Smooth muscle cell (in vitro differentiated cells): ENCODE results near the gene PFDN2. TPM values are rescaled to one million over a fixed set of nuclear protein-coding genes. Genes with fewer than 3 reads are reported as not detected.

Experiments used
- DNase-seq: peaks from one replicate; lab custom pipeline; 2025; ENCODE audit not compliant: unreplicated experiment; lab: John Stamatoyannopoulos, UW
- H2AFZ ChIP-seq: fragments of 200-600 bp; sonication (generic); 2 replicates; pipeline ENCODE4 v1.6.0; 2016; ENCODE audit warnings: antibody characterized with exemption, low read depth, mild to moderate bottlenecking
- H3F3A ChIP-seq: fragments of 200-600 bp; sonication (generic); 2 replicates; pipeline ENCODE4 v1.6.0; 2017; ENCODE audit warnings: antibody characterized with exemption, low read depth
- H3K27ac ChIP-seq: fragments of 200-600 bp; sonication (generic); 2 replicates; pipeline ENCODE4 v1.5.1; 2016; ENCODE audit warnings: low read depth, mild to moderate bottlenecking
- H3K27me3 ChIP-seq: fragments of 200-600 bp; sonication (generic); 2 replicates; pipeline ENCODE4 v1.6.1; 2016; ENCODE audit warnings: low read depth, mild to moderate bottlenecking
- H3K36me3 ChIP-seq: fragments of 200-600 bp; sonication (generic); 2 replicates; pipeline ENCODE4 v1.5.1; 2016; ENCODE audit warnings: low read depth
- H3K4me1 ChIP-seq: fragments of 200-600 bp; sonication (generic); 2 replicates; pipeline ENCODE4 v1.5.1; 2016; ENCODE audit warnings: low read depth
- H3K4me2 ChIP-seq: fragments of 200-600 bp; sonication (generic); 2 replicates; pipeline ENCODE4 v1.6.0; 2016; ENCODE audit warnings: mild to moderate bottlenecking
- H3K4me3 ChIP-seq: fragments of 200-600 bp; sonication (generic); 2 replicates; pipeline ENCODE4 v1.5.1; 2016; ENCODE audit warnings: mild to moderate bottlenecking
- H3K79me2 ChIP-seq: fragments of 200-600 bp; sonication (generic); 2 replicates; pipeline ENCODE4 v1.6.0; 2016; ENCODE audit warnings: low read depth, mild to moderate bottlenecking
- H3K9ac ChIP-seq: fragments of 200-600 bp; sonication (generic); 2 replicates; pipeline ENCODE4 v1.6.0; 2016; ENCODE audit warnings: low read depth
- H3K9me3 ChIP-seq: fragments of 200-600 bp; sonication (generic); replicated peaks from 2 replicates; pipeline ENCODE4 v1.5.1; 2016; ENCODE audit warnings: low read depth
- H4K20me1 ChIP-seq: fragments of 200-600 bp; sonication (generic); 2 replicates; pipeline ENCODE4 v1.6.0; 2016; ENCODE audit warnings: low read depth
- WGBS: methylation state at CpG from one replicate; pipeline ENCODE4 v1.1.7; 2016; ENCODE audit warnings: low lambda C conversion rate; 5-methylcytosine and 5-hydroxymethylcytosine counted together
- polyA plus RNA-seq: library from polyadenylated mRNA; unstranded; fragments of >200 nt; fragmentation: Nextera tagmentation; extraction: Ambion mirVana; gene quantifications from 2 replicates; pipeline ENCODE4 v1.2.1, GENCODE V29; 2016
- total RNA-seq: library from RNA; depleted of rRNA; stranded (reverse); fragments of >200 nt; gene quantifications from 2 replicates; pipeline ENCODE4 v1.2.3, GENCODE V29; 2014
- TF ChIP-seq, protein P1 (sequence below): fragments of 200-600 bp; sonication (generic); IDR thresholded peaks from 2 replicates; pipeline ENCODE4 v1.5.1; 2017; ENCODE audit warnings: borderline replicate concordance, mild to moderate bottlenecking, antibody characterized with exemption; ENCODE audit not compliant: insufficient read depth, poor library complexity, severe bottlenecking

The PFDN2 gene
- total and polyA plus RNA-seq, 2 experiments from 2014 or later = 82.0 to 139 TPM

GRCh38 chr1:161153682-161154337 is 36.0 kb upstream of the PFDN2 start, which contains the start of gene UFC1:
UFC1 (plus strand) TSS chr1:161153978; CDS start chr1:161153998, 20 bp downstream.
- under 1% methylated on average over 33 of the region's 33 CpGs for WGBS
- Histone ChIP-seq H3K4me3 (peak within 1 kb of the TSS; percentile 78), H3K4me2 (peak within 1 kb of the TSS; percentile 86), H2AFZ (peak within 1 kb of the TSS; percentile 88), H3K79me2 (peaks cover 10% of the 10 kb centered on the region), H3F3A (no peaks in the 10 kb centered on the region), H3K4me1 (peaks cover 6% of the 10 kb centered on the region), H3K27ac (peak within 1 kb of the TSS; percentile 93), H3K36me3 (no peaks in the 10 kb centered on the region), H3K9ac (peak within 1 kb of the TSS; percentile 98), H3K27me3 (no peaks in the 10 kb centered on the region), H4K20me1 (no peaks in the 10 kb centered on the region), H3K9me3 (no peaks in the 10 kb centered on the region)
- DNase-seq = peak; percentile 18
- TF ChIP-seq, protein P1, sequence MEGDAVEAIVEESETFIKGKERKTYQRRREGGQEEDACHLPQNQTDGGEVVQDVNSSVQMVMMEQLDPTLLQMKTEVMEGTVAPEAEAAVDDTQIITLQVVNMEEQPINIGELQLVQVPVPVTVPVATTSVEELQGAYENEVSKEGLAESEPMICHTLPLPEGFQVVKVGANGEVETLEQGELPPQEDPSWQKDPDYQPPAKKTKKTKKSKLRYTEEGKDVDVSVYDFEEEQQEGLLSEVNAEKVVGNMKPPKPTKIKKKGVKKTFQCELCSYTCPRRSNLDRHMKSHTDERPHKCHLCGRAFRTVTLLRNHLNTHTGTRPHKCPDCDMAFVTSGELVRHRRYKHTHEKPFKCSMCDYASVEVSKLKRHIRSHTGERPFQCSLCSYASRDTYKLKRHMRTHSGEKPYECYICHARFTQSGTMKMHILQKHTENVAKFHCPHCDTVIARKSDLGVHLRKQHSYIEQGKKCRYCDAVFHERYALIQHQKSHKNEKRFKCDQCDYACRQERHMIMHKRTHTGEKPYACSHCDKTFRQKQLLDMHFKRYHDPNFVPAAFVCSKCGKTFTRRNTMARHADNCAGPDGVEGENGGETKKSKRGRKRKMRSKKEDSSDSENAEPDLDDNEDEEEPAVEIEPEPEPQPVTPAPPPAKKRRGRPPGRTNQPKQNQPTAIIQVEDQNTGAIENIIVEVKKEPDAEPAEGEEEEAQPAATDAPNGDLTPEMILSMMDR = no peak

DNA sequence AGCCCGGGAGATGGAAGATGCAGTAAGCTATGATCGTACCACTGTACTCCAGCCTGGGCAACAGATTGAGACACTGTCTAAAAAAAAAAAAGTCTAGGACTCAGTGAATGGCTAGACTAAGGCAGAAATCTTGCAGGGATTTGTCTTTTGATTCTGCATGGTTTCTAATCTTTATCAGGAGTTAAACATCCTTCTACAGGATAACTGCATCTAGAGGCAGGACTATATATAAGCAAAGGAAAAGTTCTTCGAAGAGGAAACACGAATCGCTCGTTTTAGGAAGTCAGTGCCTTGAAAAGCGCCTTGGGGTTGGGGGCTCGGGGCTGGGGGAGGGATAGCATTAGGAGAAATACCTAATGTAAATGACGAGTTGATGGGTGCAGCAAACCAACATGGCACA is 35.3 kb upstream of the PFDN2 start:
- Histone ChIP-seq H3K36me3 (no peaks in the 10 kb centered on the region), H3K79me2 (peaks cover 10% of the 10 kb centered on the region), H3K4me3 (peak overlapping the region; percentile 78), H3K9ac (peak overlapping the region; percentile 98), H3K9me3 (no peaks in the 10 kb centered on the region), H3K4me1 (peaks cover 6% of the 10 kb centered on the region), H3K4me2 (peak overlapping the region; percentile 86), H3K27ac (peak overlapping the region; percentile 93), H3K27me3 (no peaks in the 10 kb centered on the region), H3F3A (no peaks in the 10 kb centered on the region), H4K20me1 (no peaks in the 10 kb centered on the region), H2AFZ (peak overlapping the region; percentile 88)
- WGBS = 26% methylated on average over 9 of the region's 9 CpGs
- TF ChIP-seq, protein P1 = no peak
- no peak for DNase-seq

GRCh38 chr1:161145832-161146231 is 28.0 kb upstream of the PFDN2 start:
- H3K36me3 ChIP-seq = no peaks in the 10 kb centered on the region
- DNase-seq = no peak
- H3K9me3 ChIP-seq = no peaks in the 10 kb centered on the region
- H3K27ac ChIP-seq = no peak overlapping the region
- TF ChIP-seq, protein P1 = no peak
- no peak overlapping the region for H3K4me3 ChIP-seq
- H3K4me1 ChIP-seq = no peaks in the 10 kb centered on the region
- no peaks in the 10 kb centered on the region for H4K20me1 ChIP-seq
- H2AFZ ChIP-seq = no peak overlapping the region
- no peaks in the 10 kb centered on the region for H3K79me2 ChIP-seq
- H3F3A ChIP-seq = no peaks in the 10 kb centered on the region
- H3K27me3 ChIP-seq = no peaks in the 10 kb centered on the region
- no peak overlapping the region for H3K4me2 ChIP-seq
- H3K9ac ChIP-seq = no peak overlapping the region
- WGBS = 94% methylated on average over 3 of the region's 3 CpGs
